SH-SY5Y (cell line): Measurements from ENCODE around the gene PGM3.

Experiments used
- GATA2 ChIP-seq: IDR thresholded peaks from 2 replicates; pipeline ENCODE4 v1.6.1; 2011; ENCODE audit warnings: mild to moderate bottlenecking, low read depth, low read length
- GATA3 ChIP-seq: IDR thresholded peaks from 2 replicates; pipeline ENCODE4 v1.6.1; 2011; ENCODE audit warnings: low read depth, mild to moderate bottlenecking, low read length, moderate library complexity

PGM3 gene

GRCh38 chr6:83198486-83199172, 5.6 kb upstream of the PGM3 start:
- no peak for TF ChIP-seq GATA3
- no peak for TF ChIP-seq GATA2

- no peak for TF ChIP-seq GATA3
- no peak for TF ChIP-seq GATA2
Observed at GRCh38 chr6:83193747-83194566, 892 bp upstream of the PGM3 start.

- TF ChIP-seq GATA3 (no peak), GATA2 (no peak)
Observed at GRCh38 chr6:83192456-83192855, 609 bp downstream of the PGM3 start.

GRCh38 chr6:83190626-83191025, 2.4 kb downstream of the PGM3 start:
- no peak for TF ChIP-seq GATA3
- no peak for TF ChIP-seq GATA2

- TF ChIP-seq GATA3 (no peak), GATA2 (no peak)
Observed at GRCh38 chr6:83188501-83188900, 4.6 kb downstream of the PGM3 start.

DNA sequence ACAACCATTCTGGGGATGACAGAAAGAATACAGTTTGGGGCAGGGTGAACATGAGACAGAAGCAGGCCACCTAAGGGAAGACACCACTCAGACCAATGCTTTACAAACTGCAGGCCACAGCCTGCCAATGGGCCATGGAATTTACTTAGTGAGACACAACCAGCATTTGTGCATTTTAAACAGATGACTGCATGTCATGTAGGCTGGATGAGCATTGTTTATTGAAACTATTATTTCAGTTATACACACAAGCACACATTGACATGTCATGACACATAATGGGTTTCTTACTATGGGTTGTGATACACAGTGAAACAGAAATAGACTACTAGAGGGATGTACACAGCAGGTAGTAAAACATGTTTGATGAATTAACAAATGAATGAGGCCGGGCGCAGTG, 8.0 kb downstream of the PGM3 start:
- TF ChIP-seq GATA2 (no peak), GATA3 (no peak)

GRCh38 chr6:83183082-83183828, 9.8 kb downstream of the PGM3 start:
- no peak for TF ChIP-seq GATA2
- TF ChIP-seq GATA3 = no peak

- TF ChIP-seq GATA3 (no peak), GATA2 (no peak)
Observed at GRCh38 chr6:83182114-83182513, 11.0 kb downstream of the PGM3 start.

- no peak for TF ChIP-seq GATA3
- TF ChIP-seq GATA2 = no peak
Observed at GRCh38 chr6:83180426-83180950, 12.6 kb downstream of the PGM3 start.

- TF ChIP-seq GATA2 (no peak), GATA3 (no peak)
Observed at GRCh38 chr6:83176246-83176645, 16.8 kb downstream of the PGM3 start.

DNA sequence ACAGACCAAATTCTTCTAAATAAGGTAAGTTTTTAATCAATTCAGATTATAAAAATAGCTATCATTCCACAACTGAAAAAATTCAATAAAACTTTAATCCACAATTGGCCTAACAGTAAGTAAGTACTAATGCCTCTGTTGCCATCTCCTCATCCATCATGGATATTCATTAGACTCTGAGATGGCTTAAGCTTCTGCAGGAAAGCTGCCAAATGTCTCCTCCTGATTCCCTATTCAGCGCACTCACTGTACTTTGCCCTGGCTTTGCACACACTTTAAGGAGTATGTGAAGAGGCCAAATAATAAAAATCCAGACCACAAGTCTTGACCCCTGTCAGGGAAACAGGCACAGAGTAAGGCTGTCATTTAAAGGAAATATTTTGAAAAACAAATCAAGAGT, 23.6 kb downstream of the PGM3 start:
- no peak for TF ChIP-seq GATA3
- TF ChIP-seq GATA2 = no peak

GRCh38 chr6:83169106-83169505, 24.0 kb downstream of the PGM3 start:
- TF ChIP-seq GATA2 = no peak

DNA sequence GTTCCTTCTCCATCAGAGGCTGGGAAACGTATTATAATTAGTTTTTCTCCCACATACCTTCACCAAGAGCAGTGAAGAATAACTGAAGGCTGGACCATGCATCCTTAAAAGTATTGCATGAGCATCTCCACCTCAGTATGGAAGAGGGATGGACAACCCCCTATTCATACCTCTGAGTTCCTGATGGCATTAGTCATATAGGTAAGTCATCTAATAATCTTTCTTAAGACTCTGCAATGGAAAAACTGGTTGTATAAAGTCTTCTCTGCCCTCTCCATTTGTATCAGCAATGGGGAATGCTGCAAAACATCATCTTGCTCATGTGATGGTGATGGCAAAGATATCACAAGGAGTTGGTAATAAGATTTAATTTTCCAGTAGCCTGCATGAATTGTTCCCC, 24.5 kb downstream of the PGM3 start:
- TF ChIP-seq GATA2 (no peak), GATA3 (no peak)

GRCh38 chr6:83167726-83168278, 25.3 kb downstream of the PGM3 start:
- no peak for TF ChIP-seq GATA3
- no peak for TF ChIP-seq GATA2
